HG03575 (cell line): ENCODE measurements around the gene ERAL1.
"Not testable (repeated sequence)": the region's sequence is repeated elsewhere in the genome, so short reads cannot be mapped to it uniquely, and the experiment has no call there.

ENCODE experiments used
- ATAC-seq: cut with Tn5 transposase; IDR thresholded peaks from one replicate; pipeline ENCODE4 v1.9.1; 2021; ENCODE audit not compliant: unreplicated experiment, insufficient number of reproducible peaks, low FRiP score; ENCODE audit errors: extremely low read depth

The ERAL1 gene

DNA sequence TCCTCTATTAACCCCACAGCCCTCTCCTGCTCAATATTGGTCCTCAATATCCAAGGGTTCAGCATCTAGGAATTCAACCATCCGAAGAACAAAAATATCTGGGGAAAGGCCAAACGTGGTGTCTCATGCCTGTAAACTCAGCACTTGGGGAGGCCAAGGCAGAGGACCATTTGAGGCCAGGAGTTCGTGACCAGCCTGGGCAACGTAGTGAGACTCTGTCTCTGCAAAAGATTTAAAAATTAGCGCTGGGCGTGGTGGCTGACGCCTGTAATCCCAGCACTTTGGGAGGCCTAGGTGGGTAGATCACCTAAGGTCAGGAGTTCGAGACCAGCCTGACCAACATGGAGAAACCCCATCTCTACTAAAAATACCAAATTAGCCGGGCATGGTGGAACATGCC lies 8.1 kb upstream of the ERAL1 start:
- not testable (repeated sequence) for ATAC-seq

DNA sequence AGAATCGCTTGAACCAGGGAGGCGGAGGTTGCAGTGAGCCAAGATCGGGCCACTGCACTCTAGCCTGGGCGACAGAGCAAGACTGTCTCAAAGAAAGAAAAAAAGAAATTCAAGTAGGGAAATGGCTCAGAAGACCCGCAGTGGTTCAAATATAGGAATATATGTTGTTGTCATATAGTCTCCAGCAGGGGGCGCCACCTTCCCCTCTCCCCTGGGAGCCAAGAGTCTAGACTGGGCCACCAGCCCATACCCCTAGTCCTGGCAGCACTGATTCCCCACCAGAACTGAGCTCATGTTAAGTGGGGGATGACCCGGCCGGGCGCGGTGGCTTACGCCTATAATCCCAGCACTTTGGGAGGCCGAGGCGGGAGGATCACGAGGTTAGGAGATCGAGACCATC lies 6.1 kb upstream of the ERAL1 start:
- not testable (repeated sequence) for ATAC-seq

DNA sequence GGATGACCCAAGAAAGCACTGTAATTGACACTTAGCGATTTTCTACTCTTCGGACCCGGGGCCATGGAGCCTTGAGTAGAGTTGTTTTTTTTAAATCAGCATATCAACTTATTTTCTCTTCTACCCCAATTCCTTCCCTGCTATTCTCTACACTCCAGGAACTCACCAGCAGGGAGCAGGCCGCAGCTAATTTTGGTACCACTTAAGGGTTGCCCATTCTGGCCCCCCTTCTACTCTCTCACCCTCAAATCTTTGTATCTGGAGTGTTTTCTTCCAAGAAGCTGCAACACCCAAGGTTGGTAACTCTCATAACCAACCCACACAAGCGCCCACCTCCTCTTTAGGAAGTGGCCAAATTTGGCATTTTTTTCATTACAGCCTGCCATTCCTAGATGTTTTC lies 5.5 kb upstream of the ERAL1 start:
- no peak for ATAC-seq

DNA sequence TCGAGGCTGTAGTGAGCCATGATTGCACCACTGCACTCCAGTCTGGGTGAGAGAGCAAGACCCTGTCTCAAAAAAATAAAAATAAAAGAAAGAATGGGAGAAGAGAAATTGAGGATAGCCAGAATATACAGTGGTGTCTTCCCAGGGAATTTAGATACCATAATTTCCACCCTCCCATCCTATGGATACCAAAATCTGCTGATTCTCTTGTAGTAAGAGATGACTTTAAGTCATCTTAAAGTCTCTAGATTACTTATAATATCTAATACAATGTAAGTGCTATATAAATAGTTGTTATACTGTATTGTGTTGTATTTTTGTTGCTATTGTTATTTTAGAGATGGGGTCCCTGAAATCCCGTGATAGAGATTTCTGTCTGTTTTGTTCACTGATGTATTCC lies 1.5 kb upstream of the ERAL1 start:
- no peak for ATAC-seq

DNA sequence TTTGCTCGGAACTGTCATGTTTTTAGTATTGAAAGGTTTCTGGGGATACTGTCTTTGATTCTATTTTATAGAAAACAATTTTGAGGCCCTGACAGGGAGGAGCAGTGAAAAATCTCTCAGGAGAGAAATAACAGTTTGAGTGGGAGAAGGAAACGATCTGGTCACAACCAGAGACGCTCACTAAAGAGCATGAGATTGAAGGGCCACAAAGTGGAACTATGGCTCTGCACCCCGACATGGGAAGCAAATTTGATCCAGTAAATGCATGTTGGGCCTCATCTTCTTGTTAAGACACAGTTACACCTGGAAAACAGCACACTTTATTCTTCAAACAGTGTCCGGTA lies 492 bp downstream of the ERAL1 start:
- no peak for ATAC-seq

DNA sequence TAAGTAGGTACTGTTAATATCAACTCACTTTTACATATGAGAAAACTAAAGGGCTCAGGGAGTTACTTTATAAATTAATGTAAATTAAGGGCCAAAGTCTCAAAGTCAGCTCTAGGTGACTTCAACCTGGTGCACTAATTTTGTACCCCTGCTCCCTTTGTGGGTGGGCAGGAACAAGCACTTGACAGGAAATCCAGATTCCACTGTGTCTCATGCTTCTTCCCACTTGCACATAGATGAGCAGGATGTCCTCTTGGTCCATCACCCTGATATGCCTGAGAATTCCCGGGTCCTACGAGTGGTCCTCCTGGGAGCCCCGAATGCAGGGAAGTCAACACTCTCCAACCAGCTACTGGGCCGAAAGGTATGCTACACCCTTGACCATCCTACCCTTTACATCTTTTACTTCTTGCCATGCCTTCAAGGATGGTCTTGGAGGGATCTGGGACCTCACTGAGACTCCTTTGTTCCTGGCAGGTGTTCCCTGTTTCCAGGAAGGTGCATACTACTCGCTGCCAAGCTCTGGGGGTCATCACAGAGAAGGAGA lies 1.3 kb downstream of the ERAL1 start:
- ATAC-seq, result no peak

DNA sequence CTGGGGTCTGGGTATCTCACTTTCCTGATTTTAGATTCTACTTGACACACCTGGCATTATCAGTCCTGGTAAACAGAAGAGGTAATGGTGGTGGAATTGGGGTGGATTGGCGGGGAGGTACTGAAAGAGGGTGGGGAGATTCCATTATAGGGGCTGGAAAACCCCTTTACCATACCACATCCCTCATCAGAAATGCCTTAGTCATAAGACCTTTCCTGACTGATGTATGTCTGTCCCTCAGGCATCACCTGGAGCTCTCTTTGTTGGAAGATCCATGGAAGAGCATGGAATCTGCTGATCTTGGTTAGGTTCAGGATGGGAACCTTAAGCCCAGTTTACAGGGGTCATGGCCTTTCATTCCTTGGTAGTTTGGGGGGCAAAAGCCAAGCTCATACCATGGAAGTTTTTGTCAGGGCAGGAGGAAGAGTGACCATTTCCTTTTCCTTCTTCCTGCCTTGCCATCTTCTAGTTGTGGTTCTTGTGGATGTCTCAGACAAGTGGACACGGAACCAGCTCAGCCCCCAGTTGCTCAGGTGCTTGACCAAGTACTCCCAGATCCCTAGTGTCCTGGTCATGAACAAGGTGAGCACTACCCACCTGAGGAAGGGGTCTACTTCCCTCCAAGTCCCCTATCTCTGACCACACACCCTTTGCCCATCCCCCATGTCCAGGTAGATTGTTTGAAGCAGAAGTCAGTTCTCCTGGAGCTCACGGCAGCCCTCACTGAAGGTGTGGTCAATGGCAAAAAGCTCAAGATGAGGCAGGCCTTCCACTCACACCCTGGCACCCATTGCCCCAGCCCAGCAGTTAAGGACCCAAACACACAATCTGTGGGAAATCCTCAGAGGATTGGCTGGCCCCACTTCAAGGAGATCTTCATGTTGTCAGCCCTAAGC lies 3.3 kb downstream of the ERAL1 start:
- no peak for ATAC-seq

DNA sequence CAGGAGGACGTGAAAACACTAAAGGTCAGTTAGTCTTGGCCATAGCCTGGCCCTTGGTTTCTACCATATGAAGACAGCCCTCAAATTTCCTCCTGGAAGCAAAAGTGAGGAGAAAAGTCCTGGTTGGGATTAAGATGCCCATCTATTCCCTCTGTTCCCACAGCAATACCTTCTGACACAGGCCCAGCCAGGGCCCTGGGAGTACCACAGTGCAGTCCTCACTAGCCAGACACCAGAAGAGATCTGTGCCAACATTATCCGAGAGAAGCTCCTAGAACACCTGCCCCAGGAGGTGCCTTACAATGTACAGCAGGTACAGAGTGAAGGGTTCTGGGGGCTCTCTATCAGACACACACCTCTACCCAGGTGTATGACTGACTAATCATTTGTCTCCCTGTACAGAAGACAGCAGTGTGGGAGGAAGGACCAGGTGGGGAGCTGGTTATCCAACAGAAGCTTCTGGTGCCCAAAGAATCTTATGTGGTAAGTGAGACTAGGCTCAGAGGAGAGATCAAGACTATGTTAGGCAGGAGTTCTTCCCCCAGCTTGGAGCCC lies 4.1 kb downstream of the ERAL1 start:
- ATAC-seq, result no peak

DNA sequence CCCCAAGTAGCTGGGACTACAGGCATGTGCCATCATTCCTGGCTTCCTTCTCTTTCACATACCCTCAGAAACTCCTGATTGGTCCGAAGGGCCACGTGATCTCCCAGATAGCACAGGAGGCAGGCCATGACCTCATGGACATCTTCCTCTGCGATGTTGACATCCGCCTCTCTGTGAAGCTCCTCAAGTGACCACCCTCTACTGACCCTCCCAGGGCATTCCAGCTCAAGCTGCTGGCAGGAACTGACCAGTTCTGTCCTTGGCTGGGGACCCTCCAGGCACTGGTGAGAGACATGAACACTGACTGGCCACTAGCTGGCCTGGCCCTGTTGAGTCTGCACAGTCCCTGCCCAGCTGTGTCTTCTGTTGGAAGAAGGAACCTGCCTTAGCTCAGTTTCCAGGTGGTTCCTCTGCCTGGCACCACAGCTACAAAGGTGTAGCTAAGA lies 5.6 kb downstream of the ERAL1 start:
- ATAC-seq, result no peak

DNA sequence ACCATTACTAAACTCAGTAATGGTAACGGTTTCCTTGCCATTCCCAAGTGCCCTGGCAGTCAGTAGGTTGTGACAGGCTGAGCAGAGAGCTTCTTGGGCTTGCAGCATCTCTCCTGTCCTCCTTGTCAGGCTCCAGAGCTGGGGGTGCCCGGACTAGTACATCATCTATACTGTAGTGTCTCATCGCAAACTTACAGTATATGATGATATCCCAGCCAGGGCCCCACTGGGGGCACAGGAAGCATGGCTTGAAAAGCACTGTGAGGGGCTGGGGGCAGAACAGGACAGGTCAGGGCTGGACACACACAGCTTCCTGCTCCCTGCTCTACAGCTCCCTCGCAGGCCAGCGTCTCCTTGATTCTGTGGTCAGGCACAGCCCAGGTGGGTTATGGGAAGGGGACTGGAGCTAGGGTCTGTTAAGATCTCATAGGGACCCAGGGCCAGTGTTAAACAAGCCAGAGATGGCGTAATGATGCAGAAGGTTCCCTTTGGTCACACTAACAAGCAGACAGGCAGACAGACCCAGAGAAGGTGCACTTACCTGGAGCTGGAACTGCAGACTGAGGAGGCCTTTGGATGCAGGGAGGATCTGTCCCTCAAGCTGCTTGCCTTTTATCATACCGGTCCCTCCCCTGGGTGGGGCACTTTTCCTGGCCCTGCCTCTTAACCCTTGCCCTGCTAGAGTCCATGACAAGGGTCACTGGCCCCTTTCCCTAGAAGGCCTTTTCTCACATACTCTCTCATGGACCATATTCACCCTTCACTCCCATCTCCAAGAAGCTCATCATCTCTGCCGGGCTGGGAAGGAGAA lies 6.8 kb downstream of the ERAL1 start:
- no peak for ATAC-seq

DNA sequence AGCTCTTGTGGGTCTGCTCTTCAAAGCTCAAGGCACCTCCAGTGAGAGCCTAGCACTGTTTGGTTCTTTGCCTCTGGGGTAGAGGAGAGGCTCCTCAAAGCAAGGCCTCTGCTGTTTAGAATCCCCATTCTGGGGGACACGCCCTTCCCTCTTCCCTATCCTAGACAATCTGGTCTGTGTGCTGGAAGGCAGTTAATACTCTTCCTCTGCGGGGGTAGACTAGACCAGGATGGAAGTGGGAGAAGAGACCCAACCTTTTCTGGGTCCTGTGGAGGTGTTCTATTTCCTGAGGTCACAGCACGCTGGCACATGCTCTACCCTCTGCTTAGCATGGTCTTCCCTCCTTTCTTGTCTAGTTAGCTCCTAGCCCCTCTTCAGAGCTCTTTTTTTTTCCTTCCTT lies 7.7 kb downstream of the ERAL1 start:
- no peak for ATAC-seq

DNA sequence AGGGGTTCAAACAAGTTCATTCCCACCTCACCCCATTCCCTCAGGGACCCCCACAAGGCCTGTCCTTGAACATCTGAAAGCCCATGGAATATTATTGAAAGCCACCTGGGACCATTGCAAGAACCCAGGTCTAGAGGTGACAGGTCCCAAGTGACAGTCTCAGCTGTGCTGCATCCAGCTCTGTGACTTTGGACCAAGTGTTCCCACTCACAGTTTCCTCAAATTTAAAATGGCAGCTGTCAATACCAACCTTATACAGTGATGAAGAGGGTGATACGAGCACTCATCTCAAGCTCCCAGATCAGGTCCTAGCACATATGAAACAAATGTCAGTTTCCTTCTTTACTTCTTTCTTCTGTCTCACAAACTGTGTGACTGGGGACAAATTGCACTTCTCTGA lies 9.1 kb downstream of the ERAL1 start:
- no peak for ATAC-seq

DNA sequence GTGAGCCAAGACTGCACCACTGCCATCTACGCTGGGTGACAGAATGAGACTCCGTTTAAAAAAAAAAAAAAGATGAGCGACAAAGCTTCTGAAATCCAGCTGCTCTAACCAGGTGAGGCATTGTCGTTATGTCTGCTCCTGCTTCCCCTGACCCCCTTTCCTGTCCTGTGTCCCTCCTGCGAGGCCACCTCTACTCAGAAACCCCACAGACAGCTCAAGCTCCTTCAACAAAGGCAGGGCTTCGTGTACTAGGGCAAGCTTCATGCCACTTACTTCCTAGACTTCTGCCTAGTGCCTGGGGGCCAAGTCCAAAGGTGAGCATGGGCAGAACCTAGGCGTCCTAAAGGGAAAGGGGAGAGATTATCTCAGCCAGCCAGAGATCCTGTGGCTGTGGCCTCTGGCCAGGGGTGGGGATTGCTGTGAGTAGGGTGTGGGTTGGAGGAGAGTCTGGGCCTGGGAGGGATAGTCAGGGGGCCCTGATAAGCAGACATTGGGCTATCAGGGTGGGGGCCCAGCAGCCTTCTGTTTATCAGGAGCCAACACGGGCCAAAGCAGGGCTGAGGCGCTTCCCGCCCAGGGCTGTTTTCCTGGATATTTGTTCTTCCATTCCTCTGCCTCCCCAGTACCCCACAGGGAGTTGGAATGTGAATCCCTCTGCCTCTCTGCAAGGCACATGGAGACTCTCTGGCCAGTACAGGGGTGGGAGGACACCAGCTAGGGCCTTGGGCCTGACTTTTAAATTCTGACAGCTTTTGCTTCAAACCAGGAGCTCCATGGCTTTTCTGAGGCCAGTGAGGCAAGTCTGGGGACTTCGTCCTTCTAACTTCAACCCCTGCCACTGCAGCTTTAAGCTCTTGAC lies 10.4 kb downstream of the ERAL1 start:
- ATAC-seq, result no peak

DNA sequence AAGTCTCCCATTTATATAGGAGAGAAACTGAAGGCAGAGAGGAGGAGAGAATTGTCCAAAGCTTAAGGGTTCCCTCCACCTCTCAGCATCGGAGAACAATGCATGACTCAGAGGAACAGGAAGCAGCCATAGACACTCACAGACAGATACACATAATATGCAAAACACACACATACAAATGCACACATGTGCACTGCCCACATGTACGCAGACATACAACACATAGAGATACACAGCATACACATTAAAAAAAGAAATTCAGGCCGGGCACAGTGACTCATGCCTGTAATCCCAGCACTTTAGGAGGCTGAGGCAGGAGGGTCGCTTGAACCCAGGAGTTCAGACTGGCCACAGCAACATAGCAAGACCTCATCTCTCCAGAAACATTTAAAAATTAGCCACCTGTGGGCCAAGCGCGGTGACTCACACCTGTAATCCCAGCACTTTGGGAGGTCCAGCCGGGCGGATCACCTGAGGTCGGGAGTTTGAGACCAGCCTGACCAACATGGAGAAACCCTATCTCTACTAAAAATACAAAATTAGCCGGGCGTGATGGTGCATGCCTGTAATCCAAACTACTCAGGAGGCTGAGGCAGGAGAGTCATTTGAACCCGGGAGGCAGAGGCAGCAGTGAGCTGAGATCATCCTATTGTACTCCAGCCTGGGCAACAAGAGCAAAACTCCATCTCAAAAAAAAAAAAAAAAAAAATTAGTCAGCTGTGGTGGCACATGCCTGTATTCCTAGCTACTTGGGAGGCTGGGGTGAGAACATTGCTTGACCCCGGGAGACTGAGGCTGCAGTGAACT lies 11.3 kb downstream of the ERAL1 start:
- ATAC-seq, result no peak

DNA sequence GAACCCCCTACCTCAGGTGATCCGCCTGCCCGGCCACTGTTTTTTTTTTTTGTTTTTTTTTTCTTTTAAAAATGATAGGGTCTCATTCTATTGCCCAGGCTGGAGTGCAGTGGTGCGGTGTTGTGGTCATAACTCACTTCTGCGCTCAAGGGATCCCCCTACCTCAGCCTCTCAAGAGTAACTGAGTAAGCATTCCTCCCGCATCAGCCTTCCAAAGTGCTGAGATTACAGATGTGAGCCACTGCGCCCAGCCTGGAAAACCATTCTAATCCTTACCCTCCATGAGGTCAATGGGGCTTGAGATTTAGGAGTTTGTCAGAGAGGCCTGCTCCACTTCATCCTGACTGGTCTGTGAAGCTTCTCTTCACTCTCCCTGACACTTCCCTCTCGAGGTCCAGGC lies 12.5 kb downstream of the ERAL1 start:
- no peak for ATAC-seq

DNA sequence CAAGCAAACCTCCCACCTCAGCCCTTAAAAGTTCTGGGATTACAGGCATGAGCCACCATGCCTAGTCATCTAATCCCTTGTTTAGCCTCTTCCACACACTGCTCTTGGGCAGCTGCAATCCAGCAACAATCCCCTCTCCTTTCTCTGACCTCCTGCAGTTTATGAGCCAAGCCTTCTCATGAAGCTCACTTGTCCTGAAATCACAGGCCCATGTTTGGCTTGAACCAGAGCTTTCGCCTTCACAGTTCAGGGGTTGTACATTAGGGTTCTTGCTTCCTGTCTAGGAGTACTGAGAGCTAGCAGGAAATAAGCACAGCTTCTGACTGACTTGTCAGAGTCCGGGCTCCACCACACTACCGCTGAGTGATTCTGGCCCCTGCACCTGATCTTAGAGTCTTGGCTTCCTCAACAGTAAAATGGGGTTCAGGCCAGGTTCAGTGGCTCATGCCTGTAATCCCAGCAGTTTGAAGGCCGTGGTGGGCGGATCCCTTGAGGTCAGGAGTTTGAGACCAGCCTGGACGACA lies 16.3 kb downstream of the ERAL1 start:
- ATAC-seq, result peak; percentile 77

DNA sequence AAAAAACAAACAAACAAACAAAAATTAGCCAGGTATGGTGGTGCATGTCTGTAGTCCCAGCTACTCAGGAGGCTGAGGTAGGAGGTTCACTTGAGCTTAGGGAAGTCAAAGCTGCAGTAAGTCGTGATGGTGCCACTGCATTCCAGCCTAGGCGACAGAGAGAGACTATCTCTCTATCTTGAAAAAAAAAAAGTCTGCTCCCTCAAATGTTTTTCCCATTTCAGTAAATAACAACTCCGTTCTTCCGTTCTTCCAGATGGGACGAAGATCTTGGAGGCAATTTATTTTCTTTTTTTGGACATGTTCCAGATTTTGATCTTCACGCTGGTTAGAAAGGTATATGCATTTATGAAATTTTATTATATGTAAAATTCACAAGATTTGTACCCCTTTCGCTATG lies 19.0 kb downstream of the ERAL1 start:
- no peak for ATAC-seq

DNA sequence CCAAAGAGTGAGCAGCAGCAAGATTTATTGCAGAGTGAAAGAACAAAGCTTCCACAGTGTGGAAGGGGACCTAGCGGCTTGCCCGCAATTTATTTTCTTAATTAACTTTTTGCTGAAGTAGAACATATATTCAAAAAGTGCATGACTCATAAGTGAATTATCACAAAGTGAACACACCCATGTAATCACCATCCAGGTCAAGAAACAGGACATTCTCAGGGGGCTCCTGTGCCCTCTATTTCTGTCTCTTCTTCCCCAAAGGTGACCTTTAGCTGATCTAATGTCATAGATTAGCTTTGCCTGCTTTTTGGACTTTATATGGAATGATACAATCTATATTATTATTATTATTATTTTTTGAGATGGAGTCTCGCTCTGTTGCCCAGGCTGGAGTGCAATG lies 19.9 kb downstream of the ERAL1 start:
- ATAC-seq, result no peak
